ENCODE results near the gene DNAH17. TPM values are rescaled to one million over a fixed set of nuclear protein-coding genes. Genes with fewer than 3 reads are reported as not detected.

DNAH17 gene
- total RNA-seq, 1 experiment from 2014 or later = 0.13 TPM

GRCh38 chr17:78592991-78593329 lies 15.8 kb upstream of the DNAH17 start:
- Histone ChIP-seq H3K4ac (ENCODE audit: low read depth, low read length) (no peak overlapping the region), H3K23me2 (ENCODE audit: insufficient read length, low read depth, low read length, poor library complexity, severe bottlenecking) (no peaks in the 10 kb centered on the region), H4K8ac (replicated peaks; ENCODE audit: insufficient read length, low read depth, low read length) (no peak overlapping the region), H3K14ac (ENCODE audit: insufficient read depth, low read length) (no peak overlapping the region), H2BK15ac (ENCODE audit: low read depth, low read length) (no peak overlapping the region), H3K18ac (ENCODE audit: insufficient read length, low read depth, low read length) (no peak overlapping the region), H2BK12ac (ENCODE audit: insufficient read length, low read depth, low read length) (no peak overlapping the region), H2BK5ac (ENCODE audit: insufficient read length, low read length) (no peak overlapping the region), H3K27ac (ENCODE audit: insufficient read length, low read depth, low read length) (no peak overlapping the region), H3K4me1 (ENCODE audit: insufficient read depth, low read length) (peaks cover 7% of the 10 kb centered on the region), H2BK20ac (ENCODE audit: low read depth, low read length, poor library complexity, severe bottlenecking) (no peak overlapping the region), H3K27me3 (ENCODE audit: insufficient read depth, low read length) (no peaks in the 10 kb centered on the region), H3K23ac (ENCODE audit: insufficient read length, low read depth, low read length) (no peak overlapping the region), H3K79me1 (ENCODE audit: insufficient read depth, low read depth, low read length, poor library complexity, severe bottlenecking) (no peaks in the 10 kb centered on the region), H3K9ac (ENCODE audit: extremely low read depth, insufficient read length, low read length) (no peak overlapping the region), H2AK5ac (ENCODE audit: insufficient read length, low read length) (no peak overlapping the region), H2BK120ac (ENCODE audit: low read depth, low read length, poor library complexity, severe bottlenecking) (no peak overlapping the region), H3K9me3 (ENCODE audit: control insufficient read depth, low read depth, low read length) (no peaks in the 10 kb centered on the region), H3T11ph (ENCODE audit: low read length) (no peak overlapping the region), H4K20me1 (ENCODE audit: control insufficient read depth, insufficient read depth, insufficient read length) (no peaks in the 10 kb centered on the region), H4K5ac (ENCODE audit: insufficient read length, low read depth, low read length) (no peak overlapping the region), H3K4me2 (ENCODE audit: insufficient read depth, insufficient read length, low read length) (no peak overlapping the region), H4K91ac (ENCODE audit: insufficient read length, low read depth, low read length) (no peak overlapping the region), H2AFZ (ENCODE audit: low read length) (no peak overlapping the region), H3K56ac (ENCODE audit: insufficient read length, low read depth, low read length) (no peak overlapping the region), H3K79me2 (ENCODE audit: insufficient read depth, low read length) (no peaks in the 10 kb centered on the region)
- H3K27ac Mint-ChIP-seq = no peak overlapping the region
- H3K4me1 Mint-ChIP-seq = peaks cover 20 to 34% of the 10 kb centered on the region in 2 experiments
- no peaks in the 10 kb centered on the region for H3K9me3 Mint-ChIP-seq
- DNase-seq = no peak
- no peaks in the 10 kb centered on the region; the same call in none of the 2 replicates for H3K27me3 Mint-ChIP-seq (ENCODE audit: low read depth)
- no peak overlapping the region for H3K4me3 Mint-ChIP-seq
- no peaks in the 10 kb centered on the region for H3K36me3 Mint-ChIP-seq (ENCODE audit: insufficient read depth in 1 of 3, low read depth in 3 of 3)
- no peak for TF ChIP-seq CTCF (conservative IDR thresholded peaks at IDR 0.05)
- WGBS (ENCODE audit: extremely low coverage, insufficient read length, low lambda C conversion rate) = 100% methylated on average over 2 of the region's 6 CpGs

Data from H9 (cell line).